HG02981 (cell line): ENCODE results near the gene RPS3.

Experiments used
- ATAC-seq: cut with Tn5 transposase; IDR thresholded peaks from one replicate; pipeline ENCODE4 v1.9.1; 2021; ENCODE audit warnings: mild to moderate bottlenecking, moderate library complexity; ENCODE audit not compliant: unreplicated experiment

RPS3 gene

GRCh38 chr11:75454987-75455386 lies 55.7 kb downstream of the RPS3 start:
- ATAC-seq: no peak
